ENCODE results near the gene CFAP157. TPM values are rescaled to one million over a fixed set of nuclear protein-coding genes. Genes with fewer than 3 reads are reported as not detected.

CFAP157 gene
- not detected in 5 replicates for total RNA-seq (2022; extraction: Qiagen RNA extraction; ENCODE audit: low read depth)

DNA sequence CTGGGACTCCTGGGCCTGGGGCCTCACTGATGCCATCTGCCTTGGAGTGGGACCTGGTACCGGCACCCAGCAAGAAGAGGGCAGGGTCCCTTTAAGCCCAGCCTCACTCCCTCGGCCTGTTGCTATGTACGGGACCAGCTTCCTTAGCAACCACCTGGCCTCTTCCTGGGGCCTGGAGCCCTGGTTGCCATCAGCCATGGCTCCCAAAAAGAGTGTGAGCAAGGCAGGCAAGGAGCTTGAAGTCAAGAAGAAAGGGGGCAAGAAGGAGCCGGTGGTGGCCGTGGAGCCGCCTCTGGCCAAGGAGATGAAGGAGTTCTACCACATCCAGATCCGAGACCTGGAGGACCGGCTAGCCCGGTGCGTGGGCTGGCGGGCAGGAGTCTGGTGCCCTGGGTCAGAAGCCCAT lies at the start of gene CFAP157:
Gene CFAP157 (plus strand): TSS at position 153 of the 406 bp plus-strand sequence. CDS start 44 bp downstream, at position 197.

DNA sequence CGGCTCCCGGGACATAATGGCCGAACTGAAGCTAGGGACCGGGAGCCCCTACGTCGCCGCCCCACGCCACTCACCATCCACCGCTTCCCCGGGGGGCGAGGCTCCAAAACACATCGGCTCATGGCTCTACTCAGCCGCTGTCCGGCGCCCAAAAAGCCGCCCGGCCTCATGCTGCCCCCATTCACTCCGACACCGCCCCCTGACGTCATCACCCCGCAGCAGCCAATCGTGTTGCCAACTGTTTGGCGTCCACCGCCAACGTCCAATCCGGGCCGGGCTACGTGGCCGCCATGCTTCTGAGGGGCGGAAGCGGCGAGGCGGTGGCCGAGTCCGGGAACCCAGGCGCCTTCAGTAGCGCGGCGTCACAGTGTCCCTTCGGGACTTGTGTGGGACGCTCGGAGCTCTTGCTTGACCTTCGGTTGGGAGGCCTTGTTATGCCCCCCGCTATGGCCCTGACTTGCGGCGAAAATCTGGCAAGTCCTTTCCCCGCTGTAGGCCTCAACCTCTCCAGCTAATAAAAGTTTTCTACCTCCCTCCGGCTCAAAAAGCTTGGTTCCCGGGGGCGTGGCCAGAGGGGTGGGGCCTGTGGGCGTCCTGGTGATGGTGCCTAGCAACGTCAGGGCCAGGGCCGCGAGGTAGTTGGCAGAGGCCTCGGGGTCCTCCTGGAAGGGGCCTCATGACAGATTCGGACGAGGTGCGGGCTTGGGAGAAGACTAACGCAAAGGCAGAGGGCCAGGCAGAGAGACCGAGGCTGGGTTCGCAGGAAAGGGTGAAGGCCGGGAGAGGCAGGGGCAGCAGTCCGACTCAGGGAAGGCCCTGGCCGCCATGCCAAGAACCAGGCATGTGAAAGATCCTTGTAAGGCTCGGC lies 8.9 kb downstream of the CFAP157 start, which contains the start of the genes PTRH1 and TTC16:
Gene PTRH1 (minus strand): TSS at position 194 of the 868 bp plus-strand sequence. CDS start 24 bp downstream, at position 170.
Gene TTC16 (plus strand): TSS at position 610 of the 868 bp plus-strand sequence. CDS start 67 bp downstream, at position 677.

DNA sequence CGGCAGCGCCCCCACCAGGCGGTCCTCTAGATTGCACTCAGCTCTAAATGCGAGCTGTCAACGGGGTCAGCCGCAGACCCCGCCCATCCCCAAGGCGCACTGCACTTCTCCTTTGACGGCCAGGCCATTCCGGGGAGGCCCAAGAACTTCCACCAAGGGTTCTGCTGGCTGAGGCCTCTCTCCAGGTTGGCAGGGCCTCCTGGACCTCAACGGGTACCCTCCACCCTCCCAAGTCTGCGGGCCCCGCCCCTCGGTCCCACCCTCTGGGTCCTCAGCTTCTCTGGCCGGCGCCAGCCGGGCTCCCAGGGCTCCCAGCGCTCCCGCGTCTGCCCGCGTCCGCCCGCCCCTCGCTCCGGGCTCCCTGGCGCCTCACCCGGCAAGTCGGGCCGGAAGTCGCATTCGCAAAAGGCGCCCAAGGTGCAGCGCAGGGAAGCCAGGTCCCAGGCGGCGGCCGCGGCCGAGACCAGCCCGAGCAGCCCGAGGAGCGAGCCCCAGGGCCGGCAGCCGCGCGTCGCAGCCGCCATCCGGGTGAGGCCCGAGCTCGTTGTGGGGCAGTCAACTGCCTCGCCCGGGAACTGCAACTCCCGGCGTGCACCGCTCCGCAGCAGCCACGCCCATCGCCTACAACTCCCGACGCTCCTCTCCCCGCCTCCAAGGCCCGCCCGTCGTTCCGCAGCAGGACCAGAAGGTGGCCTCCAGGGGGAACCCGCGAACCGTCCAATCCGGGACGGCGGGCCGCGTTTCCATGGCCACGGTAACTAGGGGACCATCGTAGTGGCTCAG lies 28.1 kb downstream of the CFAP157 start, which contains the start of gene TOR2A:
Gene TOR2A (minus strand): TSS at position 548 of the 783 bp plus-strand sequence. CDS start 24 bp downstream, at position 524.

Other genes with a start within 250 kb of the CFAP157 start
- 12.9 to 17.7 TPM (median 16.8 TPM) in 5 replicates for gene STXBP1, start 94.7 kb upstream of the CFAP157 start, total RNA-seq (2022; extraction: Qiagen RNA extraction; ENCODE audit: low read depth)
- 14.7 to 19.9 TPM (median 18.1 TPM) in 5 replicates for gene PTRH1, start 8.7 kb downstream of the CFAP157 start, total RNA-seq (2022; extraction: Qiagen RNA extraction; ENCODE audit: low read depth)
- 0.08 TPM in 1 of 5 replicates, not detected in the others for gene TTC16, start 9.1 kb downstream of the CFAP157 start, total RNA-seq (2022; extraction: Qiagen RNA extraction; ENCODE audit: low read depth)
- gene TOR2A, start 28.3 kb downstream of the CFAP157 start, total RNA-seq (2022; extraction: Qiagen RNA extraction; ENCODE audit: low read depth) = 11.0 to 15.1 TPM (median 14.4 TPM) in 5 replicates
- gene SH2D3C, start 71.7 kb downstream of the CFAP157 start, total RNA-seq (2022; extraction: Qiagen RNA extraction; ENCODE audit: low read depth) = 0.06 to 0.07 TPM in 2 of 5 replicates, not detected in the others
- gene CDK9, start 79.0 kb downstream of the CFAP157 start, total RNA-seq (2022; extraction: Qiagen RNA extraction; ENCODE audit: low read depth) = 43.2 to 45.6 TPM (median 44.8 TPM) in 5 replicates
- gene FPGS, start 95.9 kb downstream of the CFAP157 start, total RNA-seq (2022; extraction: Qiagen RNA extraction; ENCODE audit: low read depth) = 44.8 to 50.7 TPM (median 47.6 TPM) in 5 replicates
- 0.12 to 0.29 TPM (median 0.16 TPM) in 5 replicates for gene ENG, start 147.7 kb downstream of the CFAP157 start, total RNA-seq (2022; extraction: Qiagen RNA extraction; ENCODE audit: low read depth)
- 43.0 to 83.4 TPM (median 76.2 TPM) in 5 replicates for gene AK1, start 170.7 kb downstream of the CFAP157 start, total RNA-seq (2022; extraction: Qiagen RNA extraction; ENCODE audit: low read depth)
- 17.8 to 24.7 TPM (median 20.3 TPM) in 5 replicates for gene ST6GALNAC6, start 192.6 kb downstream of the CFAP157 start, total RNA-seq (2022; extraction: Qiagen RNA extraction; ENCODE audit: low read depth)
- 13.8 to 20.6 TPM (median 18.1 TPM) in 5 replicates for gene ST6GALNAC4, start 210.1 kb downstream of the CFAP157 start, total RNA-seq (2022; extraction: Qiagen RNA extraction; ENCODE audit: low read depth)
- 1.3 to 3.3 TPM (median 1.8 TPM) in 5 replicates for gene PIP5KL1, start 223.8 kb downstream of the CFAP157 start, total RNA-seq (2022; extraction: Qiagen RNA extraction; ENCODE audit: low read depth)
- gene DPM2, start 230.9 kb downstream of the CFAP157 start, total RNA-seq (2022; extraction: Qiagen RNA extraction; ENCODE audit: low read depth) = 36.4 to 43.7 TPM (median 41.9 TPM) in 5 replicates

Measured in A549 treated with GW870086 at 1 μM for 4 hours (cell line).